Measurements from ENCODE around the gene CHIA.
A peak's percentile ranks its signal among the peaks of the same experiment; 100 is the strongest.

The CHIA gene

GRCh38 chr1:111290630-111291029, at the start of gene CHIA:
CHIA (plus strand) TSS chr1:111290851; CDS start chr1:111310468, 19,617 bp downstream.
- DNase-seq, result peak; percentile 95

GRCh38 chr1:111241797-111242196, 48.9 kb upstream of the CHIA start:
- no peak for DNase-seq

- no peak for DNase-seq
Measured at GRCh38 chr1:111242805-111243523, 47.7 kb upstream of the CHIA start.

GRCh38 chr1:111247125-111247838, 43.4 kb upstream of the CHIA start:
- DNase-seq, result no peak

- DNase-seq, result no peak
Measured at GRCh38 chr1:111249960-111250359, 40.7 kb upstream of the CHIA start.

- DNase-seq, result no peak
Measured at GRCh38 chr1:111251570-111251969, 39.1 kb upstream of the CHIA start.

GRCh38 chr1:111252786-111253185, 37.9 kb upstream of the CHIA start:
- no peak for DNase-seq

GRCh38 chr1:111253876-111254275, 36.8 kb upstream of the CHIA start:
- DNase-seq, result no peak

GRCh38 chr1:111256988-111257658, 33.5 kb upstream of the CHIA start:
- no peak for DNase-seq

GRCh38 chr1:111267801-111268508, 22.7 kb upstream of the CHIA start:
- no peak for DNase-seq

- no peak for DNase-seq
Measured at GRCh38 chr1:111269825-111270406, 20.7 kb upstream of the CHIA start.

- DNase-seq, result no peak
Measured at GRCh38 chr1:111270771-111271463, 19.7 kb upstream of the CHIA start.

- no peak for DNase-seq
Measured at GRCh38 chr1:111271464-111271801, 19.2 kb upstream of the CHIA start.

- DNase-seq, result no peak
Measured at GRCh38 chr1:111272081-111272480, 18.6 kb upstream of the CHIA start.

- no peak for DNase-seq
Measured at GRCh38 chr1:111274653-111275052, 16.0 kb upstream of the CHIA start.

- DNase-seq, result peak in 1 of 2 experiments; percentile 1
Measured at GRCh38 chr1:111275079-111275478, 15.6 kb upstream of the CHIA start.

- DNase-seq, result no peak
Measured at GRCh38 chr1:111275780-111276433, 14.7 kb upstream of the CHIA start.

- DNase-seq, result no peak
Measured at GRCh38 chr1:111279144-111279543, 11.5 kb upstream of the CHIA start.

- DNase-seq, result no peak
Measured at GRCh38 chr1:111280267-111280666, 10.4 kb upstream of the CHIA start.

- no peak for DNase-seq
Measured at GRCh38 chr1:111281411-111281810, 9.2 kb upstream of the CHIA start.

- no peak for DNase-seq
Measured at GRCh38 chr1:111283838-111284237, 6.8 kb upstream of the CHIA start.

- no peak for DNase-seq
Measured at GRCh38 chr1:111285879-111286278, 4.8 kb upstream of the CHIA start.
